HCT116 (cell line): Measurements from ENCODE around the gene BTBD6. TPM values are rescaled to one million over a fixed set of nuclear protein-coding genes. Genes with fewer than 3 reads are reported as not detected.

ENCODE experiments used
- ATAC-seq: fragments of 200-7000 bp; cut with Tn5 transposase; 2 replicates; pipeline ENCODE4 v1.9.1; 2020; ENCODE audit warnings: mild to moderate bottlenecking, moderate library complexity
- BruUV-seq: library from RNA; stranded (reverse); fragments of 400-500 nt; replicated peaks from 2 replicates; lab custom pipeline; 2021; lab: Mats Ljungman, UMichigan
- CTCF ChIA-PET: fragments of 300-600 bp; sonication (Branson Sonifier 250); formaldehyde crosslinking; loops from one replicate; lab custom pipeline; 2021; ENCODE audit warnings: antibody characterized with exemption; lab: Charles Lee
- POLR2A ChIA-PET: fragments of 300-600, 350-600 bp; sonication (Branson Sonifier 250); formaldehyde crosslinking; loops from one replicate; lab custom pipeline; 2021; ENCODE audit warnings: antibody characterized with exemption; lab: Charles Lee
- RAD21 ChIA-PET, 2 experiments: fragments of 300-600 bp; sonication (Branson Sonifier 250); formaldehyde crosslinking; loops; one replicate each; lab custom pipeline; 2023; ENCODE audit warnings: low total read pairs in 2 of 2; ENCODE audit not compliant: uncharacterized antibody in 2 of 2, unreplicated experiment in 2 of 2, low non-redundant PET in 1 of 2; lab: Charles Lee
- DNase-seq: peaks from one replicate; pipeline ENCODE4 v3.0.0-alpha.2; 2010; ENCODE audit warnings: low read depth, low spot score
- H2AFZ ChIP-seq: fragments of 200-600 bp; shearing (Covaris generic), sonication (generic); 2 replicates; pipeline ENCODE4 v1.6.1; 2017; ENCODE audit warnings: low read depth, mixed run types, mixed read lengths, antibody characterized with exemption, low read length; ENCODE audit not compliant: poor library complexity, severe bottlenecking
- H3K27ac ChIP-seq: 2 replicates; pipeline ENCODE4 v1.5.1; 2012; ENCODE audit warnings: low read depth, low read length
- H3K27me3 ChIP-seq: fragments of 200-600 bp; sonication (generic); 2 replicates; pipeline ENCODE4 v1.6.1; 2016; ENCODE audit warnings: mixed run types, low read length, mixed read lengths; ENCODE audit not compliant: insufficient read depth
- H3K36me3 ChIP-seq, 2 experiments: fragments of 200-500 bp in 1 of 2; fragments of 200-600 bp in 1 of 2; sonication (Bioruptor generic) in 1 of 2; sonication (generic) in 1 of 2; 2 replicates each; pipeline versions ENCODE4 v1.5.1 to v1.6.1; 2014 to 2016; ENCODE audit warnings: low read length in 2 of 2, inconsistent platforms in 1 of 2, mixed read lengths in 1 of 2, mixed run types in 1 of 2; ENCODE audit not compliant: insufficient read depth in 2 of 2, control insufficient read depth in 1 of 2
- H3K4me1 ChIP-seq, 2 experiments: fragments of 200-600 bp in 1 of 2; sonication (generic) in 1 of 2; 2 replicates each; pipeline versions ENCODE4 v1.5.1 to v1.6.1; 2012 to 2017; ENCODE audit warnings: low read length in 2 of 2, inconsistent platforms in 1 of 2, mild to moderate bottlenecking in 1 of 2, mixed read lengths in 1 of 2, mixed run types in 1 of 2, moderate library complexity in 1 of 2; ENCODE audit not compliant: insufficient read depth in 2 of 2, control insufficient read depth in 1 of 2
- H3K4me2 ChIP-seq: fragments of 200-600 bp; sonication (generic); 2 replicates; pipeline ENCODE4 v1.6.1; 2017; ENCODE audit warnings: mixed run types, low read length, mixed read lengths
- H3K4me3 ChIP-seq, 2 experiments: fragments of 200-600 bp in 1 of 2; sonication (generic) in 1 of 2; replicated peaks in 1 of 2; 2 replicates each; pipeline ENCODE4 v1.5.1; 2011 to 2016; ENCODE audit warnings: low read length in 2 of 2, control low read depth in 1 of 2, low read depth in 1 of 2, mild to moderate bottlenecking in 1 of 2, mixed read lengths in 1 of 2, mixed run types in 1 of 2
- H3K79me2 ChIP-seq: fragments of 200-600 bp; sonication (generic); 2 replicates; pipeline ENCODE4 v1.6.1; 2017; ENCODE audit warnings: mild to moderate bottlenecking, mixed run types, low read length, moderate library complexity, mixed read lengths; ENCODE audit not compliant: insufficient read depth
- H3K9ac ChIP-seq: fragments of 200-600 bp; sonication (generic); 2 replicates; pipeline ENCODE4 v1.6.1; 2016; ENCODE audit warnings: low read length, mixed read lengths
- H3K9me2 ChIP-seq: fragments of 200-600 bp; sonication (generic), shearing (Covaris generic); 2 replicates; pipeline ENCODE4 v1.6.1; 2017; ENCODE audit warnings: mixed run types, mild to moderate bottlenecking, moderate library complexity; ENCODE audit not compliant: insufficient read depth
- H3K9me3 ChIP-seq, 2 experiments: fragments of 200-500 bp in 1 of 2; fragments of 200-600 bp in 1 of 2; sonication (Bioruptor generic) in 1 of 2; sonication (generic) in 1 of 2; 2 replicates each; pipeline ENCODE4 v1.6.1; 2014 to 2017; ENCODE audit warnings: low read length in 2 of 2, mixed read lengths in 2 of 2, inconsistent platforms in 1 of 2, low read depth in 1 of 2, mild to moderate bottlenecking in 1 of 2, mixed run types in 1 of 2, moderate library complexity in 1 of 2; ENCODE audit not compliant: control insufficient read depth in 1 of 2, insufficient read depth in 1 of 2
- H4K20me1 ChIP-seq: fragments of 200-600 bp; sonication (generic), shearing (Covaris generic); 2 replicates; pipeline ENCODE4 v1.6.1; 2017; ENCODE audit warnings: mixed run types, mild to moderate bottlenecking, moderate library complexity; ENCODE audit not compliant: insufficient read depth
- CBX3 ChIP-seq: IDR thresholded peaks from 2 replicates; pipeline ENCODE4 v1.6.1; 2012; ENCODE audit warnings: low read depth
- CEBPB ChIP-seq: IDR thresholded peaks from 2 replicates; pipeline ENCODE4 v1.6.1; 2012; ENCODE audit warnings: low read depth
- ELF1 ChIP-seq: IDR thresholded peaks from 2 replicates; pipeline ENCODE4 v1.6.1; 2012; ENCODE audit warnings: low read depth, borderline replicate concordance
- EZH2phosphoT487 ChIP-seq: fragments of 200-600 bp; IDR thresholded peaks from 2 replicates; pipeline ENCODE4 v1.6.1; 2018; ENCODE audit warnings: antibody characterized with exemption, borderline replicate concordance
- FOSL1 ChIP-seq: IDR thresholded peaks from 2 replicates; pipeline ENCODE4 v1.6.1; 2012; ENCODE audit warnings: low read depth
- JUND ChIP-seq: IDR thresholded peaks from 2 replicates; pipeline ENCODE4 v1.6.1; 2012
- POLR2A ChIP-seq: IDR thresholded peaks from 2 replicates; pipeline ENCODE4 v1.7.0; 2011; ENCODE audit warnings: borderline replicate concordance; ENCODE audit not compliant: insufficient read depth, insufficient read length; ENCODE audit errors: extremely low read depth
- POLR2AphosphoS5 ChIP-seq: IDR thresholded peaks from 2 replicates; pipeline ENCODE4 v1.6.1; 2011; ENCODE audit warnings: mild to moderate bottlenecking, low read depth, low read length, moderate library complexity
- SIN3A ChIP-seq: IDR thresholded peaks from 2 replicates; pipeline ENCODE4 v1.6.1; 2012; ENCODE audit warnings: low read depth
- SP1 ChIP-seq: IDR thresholded peaks from 2 replicates; pipeline ENCODE4 v1.6.1; 2012; ENCODE audit warnings: low read depth
- TCF7L2 ChIP-seq: IDR thresholded peaks from 2 replicates; pipeline ENCODE4 v1.7.0; 2011; ENCODE audit warnings: borderline replicate concordance, inconsistent platforms; ENCODE audit not compliant: insufficient read depth, insufficient read length; ENCODE audit errors: extremely low read depth
- YY1 ChIP-seq: IDR thresholded peaks from 2 replicates; pipeline ENCODE4 v1.6.1; 2011; ENCODE audit warnings: low read length, low read depth, moderate library complexity, mild to moderate bottlenecking; ENCODE audit not compliant: insufficient replicate concordance; ENCODE audit errors: extremely low read depth
- ZFX ChIP-seq: fragments of 450-650 bp; IDR thresholded peaks from 2 replicates; pipeline ENCODE4 v1.6.1; 2017
- intact Hi-C: fragments of 100-400 bp; cut with micrococcal nuclease; formaldehyde crosslinking; loops from 2 replicates; pipeline ENCODE4 v1.10.0; 2022
- total RNA-seq: library from RNA; stranded (reverse); gene quantifications from one replicate; pipeline ENCODE4 v1.2.1, GENCODE V29; 2021; ENCODE audit not compliant: unreplicated experiment
- TF ChIP-seq, protein P1 (sequence below), 3 experiments: fragments of 200-600 bp in 1 of 3; sonication (generic) in 1 of 3; IDR thresholded peaks in 2 of 3; conservative IDR thresholded peaks in 1 of 3; 2 replicates each; pipeline ENCODE4 v1.5.1; 2012 to 2017; ENCODE audit warnings: low read depth in 2 of 3, low read length in 2 of 3, antibody characterized with exemption in 1 of 3, borderline replicate concordance in 1 of 3, control low read depth in 1 of 3, mild to moderate bottlenecking in 1 of 3, mixed read lengths in 1 of 3, mixed run types in 1 of 3, moderate library complexity in 1 of 3; ENCODE audit not compliant: insufficient read depth in 1 of 3

BTBD6 gene
- total RNA-seq, 1 experiment from 2014 or later, result 35.9 TPM

DNA sequence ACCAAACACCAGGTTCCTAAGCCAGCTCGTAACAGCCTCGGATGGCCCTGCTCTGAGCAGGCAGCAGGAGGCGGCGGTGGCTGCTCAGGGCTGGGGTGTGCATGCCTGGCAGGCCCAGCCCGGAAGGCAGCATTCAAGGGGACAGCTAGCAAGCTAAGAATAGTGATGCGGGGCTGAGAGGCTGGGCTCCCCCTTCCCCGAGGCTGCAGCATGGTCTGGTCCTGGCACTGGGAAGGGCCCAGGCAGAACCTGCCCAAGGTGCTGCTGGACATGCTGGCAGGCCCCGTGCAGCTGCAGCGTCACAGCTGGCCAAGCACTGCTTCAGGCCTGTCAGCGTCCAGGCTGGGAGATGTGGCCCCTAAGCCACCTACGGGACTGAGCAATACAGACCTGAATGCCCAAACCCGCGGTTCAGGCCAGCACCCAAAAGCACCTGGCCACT, 40.9 kb upstream of the BTBD6 start:
- Histone ChIP-seq H3K4me2 (no peak overlapping the region), H3K4me1 (peaks cover 3 to 11% of the 10 kb centered on the region in 2 experiments; a peak in 2 of 4 replicates), H3K9me3 (no peaks in the 10 kb centered on the region), H3K27me3 (no peaks in the 10 kb centered on the region)
- CTCF ChIA-PET, result interaction anchor here (1.4 kb wide), 1 partner anchor 144 kb away, joined by 6 read pairs; no protein-coding TSS in a partner anchor
- TF ChIP-seq, protein P1, sequence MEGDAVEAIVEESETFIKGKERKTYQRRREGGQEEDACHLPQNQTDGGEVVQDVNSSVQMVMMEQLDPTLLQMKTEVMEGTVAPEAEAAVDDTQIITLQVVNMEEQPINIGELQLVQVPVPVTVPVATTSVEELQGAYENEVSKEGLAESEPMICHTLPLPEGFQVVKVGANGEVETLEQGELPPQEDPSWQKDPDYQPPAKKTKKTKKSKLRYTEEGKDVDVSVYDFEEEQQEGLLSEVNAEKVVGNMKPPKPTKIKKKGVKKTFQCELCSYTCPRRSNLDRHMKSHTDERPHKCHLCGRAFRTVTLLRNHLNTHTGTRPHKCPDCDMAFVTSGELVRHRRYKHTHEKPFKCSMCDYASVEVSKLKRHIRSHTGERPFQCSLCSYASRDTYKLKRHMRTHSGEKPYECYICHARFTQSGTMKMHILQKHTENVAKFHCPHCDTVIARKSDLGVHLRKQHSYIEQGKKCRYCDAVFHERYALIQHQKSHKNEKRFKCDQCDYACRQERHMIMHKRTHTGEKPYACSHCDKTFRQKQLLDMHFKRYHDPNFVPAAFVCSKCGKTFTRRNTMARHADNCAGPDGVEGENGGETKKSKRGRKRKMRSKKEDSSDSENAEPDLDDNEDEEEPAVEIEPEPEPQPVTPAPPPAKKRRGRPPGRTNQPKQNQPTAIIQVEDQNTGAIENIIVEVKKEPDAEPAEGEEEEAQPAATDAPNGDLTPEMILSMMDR (IDR thresholded peaks at IDR 0.05 in 2 of 3, conservative IDR thresholded peaks at IDR 0.05 in 1 of 3; ENCODE audit: borderline replicate concordance in 1 of 3, insufficient read depth in 1 of 3, low read depth in 2 of 3, low read length in 2 of 3), result peak in 2 of 3 experiments; percentile 3 to 18; a peak in 1 of 6 replicates
- TF ChIP-seq YY1, result no peak
- TF ChIP-seq, all 23 proteins: peak for 1
- Histone ChIP-seq H4K20me1 (no peaks in the 10 kb centered on the region), H3K36me3 (no peaks in the 10 kb centered on the region), H3K27ac (no peak overlapping the region), H3K9ac (no peak overlapping the region), H3K79me2 (no peaks in the 10 kb centered on the region), H3K9me2 (no peaks in the 10 kb centered on the region), H3K4me3 (no peak overlapping the region), H2AFZ (no peak overlapping the region)
- intact Hi-C loops, result no loop called here
- POLR2A ChIA-PET, result no interaction called here
- BruUV-seq, result no TSS peak
- RAD21 ChIA-PET, result interaction anchor here in 1 of 2 experiments (0.5 kb wide), 1 partner anchor 274 kb away, joined by 3 read pairs; no protein-coding TSS in a partner anchor
- ATAC-seq, result peak; percentile 35
- DNase-seq, result no peak

DNA sequence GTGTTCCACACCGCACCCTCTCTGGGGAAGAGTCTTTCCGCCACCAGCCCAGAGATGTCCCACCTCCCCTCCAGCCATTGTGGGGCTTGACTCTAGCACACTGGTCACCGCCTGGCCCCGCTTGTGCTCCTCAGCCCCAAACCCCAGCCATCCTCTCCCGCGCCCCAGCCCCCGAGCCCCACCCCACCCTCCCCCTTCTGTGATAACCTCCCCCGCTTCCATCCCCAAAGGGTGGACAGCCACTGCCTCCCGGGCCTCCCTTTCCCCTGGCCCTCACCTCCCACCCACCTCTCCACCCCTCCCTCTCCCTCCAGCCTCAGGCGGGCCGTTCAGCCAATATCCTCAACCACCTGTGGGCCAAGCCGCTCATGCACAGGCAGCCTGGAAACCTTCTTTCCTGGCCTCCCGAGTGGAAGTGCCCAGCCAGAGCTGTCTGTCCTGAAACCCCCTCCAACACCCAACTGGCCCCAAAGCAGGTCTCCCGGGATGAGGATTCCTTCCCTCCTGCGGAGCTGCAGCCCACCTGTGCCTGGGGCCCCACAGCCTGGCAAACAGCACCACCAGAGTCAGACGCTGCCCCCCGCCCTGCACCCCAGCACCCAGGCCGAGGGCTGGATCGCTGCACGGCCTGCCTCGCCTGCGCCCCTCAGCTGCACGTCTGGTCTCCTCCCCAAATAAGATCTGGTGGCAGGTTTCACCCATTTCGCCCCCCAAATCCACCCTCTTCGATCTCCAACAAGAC, 40.2 kb upstream of the BTBD6 start:
- Histone ChIP-seq H3K4me1 (peaks cover 3 to 6% of the 10 kb centered on the region in 2 experiments; a peak in 2 of 4 replicates), H3K9me3 (no peaks in the 10 kb centered on the region), H3K27me3 (no peaks in the 10 kb centered on the region), H2AFZ (no peak overlapping the region), H3K36me3 (no peaks in the 10 kb centered on the region), H3K79me2 (no peaks in the 10 kb centered on the region), H3K9ac (no peak overlapping the region), H3K4me2 (no peak overlapping the region), H4K20me1 (no peaks in the 10 kb centered on the region), H3K9me2 (no peaks in the 10 kb centered on the region), H3K27ac (no peak overlapping the region), H3K4me3 (no peak overlapping the region)
- DNase-seq, result no peak
- ChIA-PET RAD21 (no interaction called here), CTCF (interaction anchor here (0.6 to 1.4 kb wide), 2 partner anchors 88 to 144 kb away, joined by 3 to 6 read pairs; no protein-coding TSS in a partner anchor), POLR2A (no interaction called here)
- intact Hi-C loops, result no loop called here
- BruUV-seq, result no TSS peak
- ATAC-seq, result no peak
- TF ChIP-seq ZFX (no peak), EZH2phosphoT487 (no peak), CBX3 (no peak), SIN3A (no peak), POLR2A (no peak), JUND (no peak), POLR2AphosphoS5 (no peak), SP1 (no peak), CEBPB (no peak), FOSL1 (no peak), TCF7L2 (no peak), ELF1 (no peak)
- TF ChIP-seq, protein P1 (IDR thresholded peaks at IDR 0.05 in 2 of 3, conservative IDR thresholded peaks at IDR 0.05 in 1 of 3; ENCODE audit: borderline replicate concordance in 1 of 3, insufficient read depth in 1 of 3, low read depth in 2 of 3, low read length in 2 of 3), result no peak
